Measurements from ENCODE around the gene MLN. TPM values are rescaled to one million over a fixed set of nuclear protein-coding genes. Genes with fewer than 3 reads are reported as not detected.

MLN gene
- total and polyA plus RNA-seq, 10 donors: not detected

DNA sequence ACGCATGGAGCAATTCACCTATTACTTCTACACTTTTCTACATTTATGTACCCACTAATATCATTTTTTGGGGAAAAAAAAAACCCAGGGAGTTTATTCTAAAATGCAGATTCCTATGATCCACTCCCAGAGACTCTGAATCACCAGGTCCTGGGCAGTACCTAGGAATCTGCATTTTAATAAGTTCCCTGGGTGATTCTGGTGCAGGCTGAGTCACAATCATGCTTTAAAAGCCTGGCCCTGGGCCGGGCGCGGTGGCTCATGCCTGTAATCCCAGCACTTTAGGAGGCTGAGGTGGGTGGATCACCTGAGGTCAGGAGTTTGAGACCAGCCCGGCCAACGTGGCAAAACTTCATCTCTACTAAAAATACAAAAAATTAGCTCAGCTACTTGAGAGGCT, 43.3 kb upstream of the MLN start:
- 81 to 95% (median 91%) methylated on average over 6 of the region's 6 CpGs for WGBS, 5 donors
- no peak for DNase-seq
- TF ChIP-seq POLR2AphosphoS5 (IDR thresholded peaks at IDR 0.05) (no peak), POLR2A (IDR thresholded peaks at IDR 0.05) (no peak)
- TF ChIP-seq, protein P1, sequence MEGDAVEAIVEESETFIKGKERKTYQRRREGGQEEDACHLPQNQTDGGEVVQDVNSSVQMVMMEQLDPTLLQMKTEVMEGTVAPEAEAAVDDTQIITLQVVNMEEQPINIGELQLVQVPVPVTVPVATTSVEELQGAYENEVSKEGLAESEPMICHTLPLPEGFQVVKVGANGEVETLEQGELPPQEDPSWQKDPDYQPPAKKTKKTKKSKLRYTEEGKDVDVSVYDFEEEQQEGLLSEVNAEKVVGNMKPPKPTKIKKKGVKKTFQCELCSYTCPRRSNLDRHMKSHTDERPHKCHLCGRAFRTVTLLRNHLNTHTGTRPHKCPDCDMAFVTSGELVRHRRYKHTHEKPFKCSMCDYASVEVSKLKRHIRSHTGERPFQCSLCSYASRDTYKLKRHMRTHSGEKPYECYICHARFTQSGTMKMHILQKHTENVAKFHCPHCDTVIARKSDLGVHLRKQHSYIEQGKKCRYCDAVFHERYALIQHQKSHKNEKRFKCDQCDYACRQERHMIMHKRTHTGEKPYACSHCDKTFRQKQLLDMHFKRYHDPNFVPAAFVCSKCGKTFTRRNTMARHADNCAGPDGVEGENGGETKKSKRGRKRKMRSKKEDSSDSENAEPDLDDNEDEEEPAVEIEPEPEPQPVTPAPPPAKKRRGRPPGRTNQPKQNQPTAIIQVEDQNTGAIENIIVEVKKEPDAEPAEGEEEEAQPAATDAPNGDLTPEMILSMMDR (IDR thresholded peaks at IDR 0.05 in 8 of 11, conservative IDR thresholded peaks at IDR 0.05 in 3 of 11): no peak

DNA sequence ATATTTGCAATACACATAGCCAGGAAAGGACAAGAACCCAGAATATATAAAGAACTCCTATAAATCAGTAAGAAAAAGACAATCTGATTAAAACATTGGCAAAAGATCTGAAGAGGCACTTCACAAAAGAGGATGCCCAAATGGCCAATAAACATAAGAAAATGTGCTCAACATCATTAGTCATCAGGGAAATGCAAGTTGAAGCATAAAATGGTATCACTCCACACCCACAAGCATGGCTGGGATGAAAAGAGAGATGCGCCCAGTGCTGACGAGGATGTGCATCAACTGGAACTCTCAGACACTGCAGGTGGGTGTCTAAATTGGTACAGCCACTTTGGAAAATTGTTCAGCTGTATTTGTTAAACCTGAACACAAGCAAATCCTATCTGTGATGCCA, 42.4 kb upstream of the MLN start:
- intact Hi-C loops (cut with DNase I; ENCODE audit: low total_unique reads): no loop called here

More for the DNA sequence above, 43.3 kb upstream of the MLN start:
- Histone ChIP-seq H3K27ac (no peak overlapping the region), H3K4me1 (no peaks in the 10 kb centered on the region), H3K27me3 (replicated peaks in 1 of 7) (peaks cover 0 to 31% (median 2%) of the 10 kb centered on the region in 7 donors), H3K9me3 (no peaks in the 10 kb centered on the region), H3K4me3 (no peak overlapping the region), H3K36me3 (no peaks in the 10 kb centered on the region)
- intact Hi-C loops (cut with DNase I; ENCODE audit: low total_unique reads): no loop called here

DNA sequence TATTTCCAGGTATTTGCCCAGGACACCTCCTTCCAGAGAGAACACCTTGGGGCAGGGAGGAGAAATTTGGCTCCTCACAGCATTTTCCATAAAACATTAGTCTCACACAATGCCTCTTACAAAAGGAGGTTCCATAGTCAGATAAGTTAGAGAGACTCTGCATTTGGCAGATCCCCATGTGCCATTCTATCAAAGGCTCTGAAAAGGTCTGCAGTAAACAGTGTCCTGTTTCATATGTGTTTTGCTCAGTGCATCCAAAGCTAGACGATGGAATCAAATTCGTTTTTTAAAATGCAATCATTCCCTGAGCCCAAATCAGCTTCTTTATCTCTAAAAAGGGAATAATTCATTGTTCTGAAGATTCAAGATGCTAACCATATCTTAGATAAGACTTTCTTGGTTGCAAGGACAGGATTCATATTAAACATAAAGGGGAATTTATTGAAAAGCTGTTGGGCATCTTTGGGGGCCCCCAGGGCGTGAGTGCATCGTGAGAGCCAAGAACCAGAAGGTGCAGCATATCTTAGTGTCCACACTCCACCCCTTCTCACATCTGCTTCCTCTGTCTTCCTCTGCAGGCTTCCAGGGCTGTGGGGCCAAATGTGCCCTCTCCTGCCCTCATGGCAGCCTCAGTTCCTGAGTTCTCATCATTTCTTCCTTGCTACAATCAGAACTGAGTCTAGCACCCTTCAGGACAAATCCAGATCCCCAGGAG, 41.4 kb upstream of the MLN start:
- peaks cover 3 to 15% (median 8%) of the 10 kb centered on the region in 6 donors for H3K4me1 ChIP-seq
- DNase-seq: no peak
- no peak for TF ChIP-seq POLR2AphosphoS5 (IDR thresholded peaks at IDR 0.05)
- TF ChIP-seq, protein P1 (IDR thresholded peaks at IDR 0.05 in 8 of 11, conservative IDR thresholded peaks at IDR 0.05 in 3 of 11): no peak
- TF ChIP-seq POLR2A (IDR thresholded peaks at IDR 0.05): no peak
- no peaks in the 10 kb centered on the region for H3K9me3 ChIP-seq
- no peak overlapping the region for H3K27ac ChIP-seq
- H3K27me3 ChIP-seq (replicated peaks in 1 of 7): peaks cover 0 to 12% (median 0%) of the 10 kb centered on the region in 7 donors
- no peaks in the 10 kb centered on the region for H3K36me3 ChIP-seq
- H3K4me3 ChIP-seq: no peak overlapping the region
- 44 to 61% (median 54%) methylated on average over 4 of the region's 4 CpGs for WGBS, 5 donors
- intact Hi-C loops (cut with DNase I; ENCODE audit: low total_unique reads): no loop called here

More for the DNA sequence above, 42.4 kb upstream of the MLN start:
- DNase-seq: no peak
- H3K36me3 ChIP-seq: no peaks in the 10 kb centered on the region
- no peak overlapping the region for H3K4me3 ChIP-seq
- TF ChIP-seq POLR2A (IDR thresholded peaks at IDR 0.05): no peak
- TF ChIP-seq, protein P1 (IDR thresholded peaks at IDR 0.05 in 8 of 11, conservative IDR thresholded peaks at IDR 0.05 in 3 of 11): no peak
- no peak for TF ChIP-seq POLR2AphosphoS5 (IDR thresholded peaks at IDR 0.05)
- WGBS, 5 donors: 86 to 96% (median 92%) methylated on average over 2 of the region's 2 CpGs
- no peaks in the 10 kb centered on the region for H3K9me3 ChIP-seq
- peaks cover 0 to 22% (median 2%) of the 10 kb centered on the region in 7 donors for H3K27me3 ChIP-seq (replicated peaks in 1 of 7)
- no peak overlapping the region for H3K27ac ChIP-seq
- H3K4me1 ChIP-seq: peaks cover 0 to 4% (median 0%) of the 10 kb centered on the region in 6 donors
